ENCODE measurements around the gene KIAA0513. TPM values are rescaled to one million over a fixed set of nuclear protein-coding genes. Genes with fewer than 3 reads are reported as not detected.
A peak's percentile ranks its signal among the peaks of the same experiment; 100 is the strongest.

KIAA0513 gene
- total and polyA plus RNA-seq, 2 of the 13 experiments (the other 11 are each of a cell fraction or from before 2014, with no cell fraction given): 1.8 TPM

DNA sequence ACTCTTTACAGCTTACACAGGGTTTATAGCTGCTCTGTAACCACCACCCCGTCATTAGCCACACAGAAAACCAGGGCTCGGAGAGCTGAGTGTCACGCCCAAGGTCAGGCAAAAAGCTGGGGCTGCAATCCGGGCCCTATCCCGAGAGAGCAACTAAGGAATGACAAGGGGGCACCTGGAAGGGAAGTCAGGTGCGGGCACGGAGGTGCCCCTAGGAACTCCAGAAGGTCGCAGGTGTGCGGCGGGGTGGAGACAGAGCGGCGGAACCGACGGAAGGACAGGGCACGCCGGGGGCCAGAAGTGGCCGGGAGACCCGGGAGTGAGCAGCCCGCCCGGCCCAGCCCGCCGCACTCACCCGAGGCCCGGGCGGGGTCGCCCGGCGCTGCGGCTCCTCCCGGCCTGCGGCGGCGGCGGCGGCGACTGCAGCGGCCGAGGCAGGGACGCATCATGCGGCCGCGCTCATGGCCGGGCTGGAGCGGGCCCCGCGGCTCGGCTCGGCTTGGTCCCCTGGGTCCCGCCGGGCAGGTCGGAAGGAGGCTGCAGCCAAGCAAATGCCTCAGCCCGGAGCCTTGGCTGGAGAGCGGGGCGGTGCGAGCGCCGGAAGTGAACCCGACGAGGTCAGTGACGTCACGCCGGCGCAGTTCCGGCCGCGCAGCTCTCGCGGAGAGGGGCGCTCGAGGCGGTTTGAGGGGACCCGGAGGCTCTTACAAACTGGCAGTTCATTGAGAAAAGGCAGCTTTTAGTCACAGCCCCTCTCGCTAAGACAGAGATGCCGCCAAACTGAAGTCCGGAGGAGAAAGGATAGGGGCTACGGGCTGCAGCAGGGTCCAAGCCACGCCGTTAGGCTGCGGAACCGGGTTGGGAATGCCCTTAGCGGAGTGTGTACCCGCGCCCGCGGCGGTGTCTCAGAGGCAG, 16.4 kb upstream of the KIAA0513 start, which contains the start of gene ZDHHC7 (continued):
- TF ChIP-seq, protein P1, sequence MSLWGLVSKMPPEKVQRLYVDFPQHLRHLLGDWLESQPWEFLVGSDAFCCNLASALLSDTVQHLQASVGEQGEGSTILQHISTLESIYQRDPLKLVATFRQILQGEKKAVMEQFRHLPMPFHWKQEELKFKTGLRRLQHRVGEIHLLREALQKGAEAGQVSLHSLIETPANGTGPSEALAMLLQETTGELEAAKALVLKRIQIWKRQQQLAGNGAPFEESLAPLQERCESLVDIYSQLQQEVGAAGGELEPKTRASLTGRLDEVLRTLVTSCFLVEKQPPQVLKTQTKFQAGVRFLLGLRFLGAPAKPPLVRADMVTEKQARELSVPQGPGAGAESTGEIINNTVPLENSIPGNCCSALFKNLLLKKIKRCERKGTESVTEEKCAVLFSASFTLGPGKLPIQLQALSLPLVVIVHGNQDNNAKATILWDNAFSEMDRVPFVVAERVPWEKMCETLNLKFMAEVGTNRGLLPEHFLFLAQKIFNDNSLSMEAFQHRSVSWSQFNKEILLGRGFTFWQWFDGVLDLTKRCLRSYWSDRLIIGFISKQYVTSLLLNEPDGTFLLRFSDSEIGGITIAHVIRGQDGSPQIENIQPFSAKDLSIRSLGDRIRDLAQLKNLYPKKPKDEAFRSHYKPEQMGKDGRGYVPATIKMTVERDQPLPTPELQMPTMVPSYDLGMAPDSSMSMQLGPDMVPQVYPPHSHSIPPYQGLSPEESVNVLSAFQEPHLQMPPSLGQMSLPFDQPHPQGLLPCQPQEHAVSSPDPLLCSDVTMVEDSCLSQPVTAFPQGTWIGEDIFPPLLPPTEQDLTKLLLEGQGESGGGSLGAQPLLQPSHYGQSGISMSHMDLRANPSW (CRISPR knock-in tag; IDR thresholded peaks at IDR 0.05; ENCODE audit: borderline replicate concordance): 0 out of 2 replicates have a peak, but pooled peaks have one; percentile 72
- TF ChIP-seq NFE2L2 (IDR thresholded peaks at IDR 0.05; ENCODE audit: low read length) (no peak), NFYB (CRISPR knock-in tag; IDR thresholded peaks at IDR 0.05) (peak; percentile 48), HDAC2 (CRISPR knock-in tag; IDR thresholded peaks at IDR 0.05) (peak; percentile 72), RARG (CRISPR knock-in tag; IDR thresholded peaks at IDR 0.05; ENCODE audit: low read depth) (no peak), ZFP90 (CRISPR knock-in tag; IDR thresholded peaks at IDR 0.05; ENCODE audit: borderline replicate concordance) (no peak; the same call in none of the 2 replicates), HMGA1 (CRISPR knock-in tag; conservative IDR thresholded peaks at IDR 0.05) (no peak), ZNF180 (CRISPR knock-in tag; IDR thresholded peaks at IDR 0.05; ENCODE audit: borderline replicate concordance, low read depth) (no peak), ELF4 (CRISPR knock-in tag; IDR thresholded peaks at IDR 0.05; ENCODE audit: borderline replicate concordance) (peak; percentile 86; the same call in 1 of the 2 replicates), ZNF784 (CRISPR knock-in tag; IDR thresholded peaks at IDR 0.05; ENCODE audit: borderline replicate concordance) (0 out of 2 replicates have a peak, but pooled peaks have one; percentile 34), TGIF2 (CRISPR knock-in tag; IDR thresholded peaks at IDR 0.05) (peak; percentile 73; the same call in 1 of the 2 replicates), ZC3H4 (CRISPR knock-in tag; IDR thresholded peaks at IDR 0.05; ENCODE audit: borderline replicate concordance) (no peak), MTF1 (CRISPR knock-in tag; IDR thresholded peaks at IDR 0.05) (no peak; the same call in 1 of the 2 replicates), KAT2B (IDR thresholded peaks at IDR 0.05; ENCODE audit: borderline replicate concordance, low read depth, low read length) (no peak), FOXM1 (CRISPR knock-in tag; IDR thresholded peaks at IDR 0.05) (no peak), ARNT (IDR thresholded peaks at IDR 0.05) (no peak), SMARCC2 (IDR thresholded peaks at IDR 0.05) (no peak), SALL2 (CRISPR knock-in tag; IDR thresholded peaks at IDR 0.05) (peak; percentile 93), CCAR2 (optimal IDR thresholded peaks at IDR 0.05; ENCODE audit: low read depth, low read length) (no peak), FOXC1 (CRISPR knock-in tag; IDR thresholded peaks at IDR 0.05; ENCODE audit: borderline replicate concordance) (peak; percentile 63), CAMTA2 (CRISPR knock-in tag; IDR thresholded peaks at IDR 0.05; ENCODE audit: borderline replicate concordance) (0 out of 2 replicates have a peak, but pooled peaks have one; percentile 28)
- TF ChIP-seq, protein P2, sequence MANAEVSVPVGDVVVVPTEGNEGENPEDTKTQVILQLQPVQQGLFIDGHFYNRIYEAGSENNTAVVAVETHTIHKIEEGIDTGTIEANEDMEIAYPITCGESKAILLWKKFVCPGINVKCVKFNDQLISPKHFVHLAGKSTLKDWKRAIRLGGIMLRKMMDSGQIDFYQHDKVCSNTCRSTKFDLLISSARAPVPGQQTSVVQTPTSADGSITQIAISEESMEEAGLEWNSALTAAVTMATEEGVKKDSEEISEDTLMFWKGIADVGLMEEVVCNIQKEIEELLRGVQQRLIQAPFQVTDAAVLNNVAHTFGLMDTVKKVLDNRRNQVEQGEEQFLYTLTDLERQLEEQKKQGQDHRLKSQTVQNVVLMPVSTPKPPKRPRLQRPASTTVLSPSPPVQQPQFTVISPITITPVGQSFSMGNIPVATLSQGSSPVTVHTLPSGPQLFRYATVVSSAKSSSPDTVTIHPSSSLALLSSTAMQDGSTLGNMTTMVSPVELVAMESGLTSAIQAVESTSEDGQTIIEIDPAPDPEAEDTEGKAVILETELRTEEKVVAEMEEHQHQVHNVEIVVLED (CRISPR knock-in tag; IDR thresholded peaks at IDR 0.05; ENCODE audit: borderline replicate concordance): peak; percentile 85
- TF ChIP-seq, protein P3, sequence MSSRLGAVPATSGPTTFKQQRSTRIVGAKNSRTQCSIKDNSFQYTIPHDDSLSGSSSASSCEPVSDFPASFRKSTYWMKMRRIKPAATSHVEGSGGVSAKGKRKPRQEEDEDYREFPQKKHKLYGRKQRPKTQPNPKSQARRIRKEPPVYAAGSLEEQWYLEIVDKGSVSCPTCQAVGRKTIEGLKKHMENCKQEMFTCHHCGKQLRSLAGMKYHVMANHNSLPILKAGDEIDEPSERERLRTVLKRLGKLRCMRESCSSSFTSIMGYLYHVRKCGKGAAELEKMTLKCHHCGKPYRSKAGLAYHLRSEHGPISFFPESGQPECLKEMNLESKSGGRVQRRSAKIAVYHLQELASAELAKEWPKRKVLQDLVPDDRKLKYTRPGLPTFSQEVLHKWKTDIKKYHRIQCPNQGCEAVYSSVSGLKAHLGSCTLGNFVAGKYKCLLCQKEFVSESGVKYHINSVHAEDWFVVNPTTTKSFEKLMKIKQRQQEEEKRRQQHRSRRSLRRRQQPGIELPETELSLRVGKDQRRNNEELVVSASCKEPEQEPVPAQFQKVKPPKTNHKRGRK (CRISPR knock-in tag; IDR thresholded peaks at IDR 0.05): no peak

Measured in HepG2 (cell line).